Keratinocyte (primary cell): Measurements from ENCODE around the gene ID3. TPM values are rescaled to one million over a fixed set of nuclear protein-coding genes. Genes with fewer than 3 reads are reported as not detected.

ENCODE experiments used
- DNase-seq: peaks from one replicate; pipeline ENCODE4 v3.0.0-alpha.2; 2011; ENCODE audit warnings: low read depth, missing footprints, low spot score
- FAIRE-seq: peaks from 2 replicates; lab custom pipeline; 2011; peaks lifted over from hg19 to GRCh38; lab: Jason Lieb, UNC
- H2AFZ ChIP-seq: 2 replicates; pipeline ENCODE4 v1.6.0; 2012; ENCODE audit warnings: low read length, control low read depth, inconsistent platforms; ENCODE audit not compliant: control insufficient read depth
- H3K27ac ChIP-seq: 2 replicates; pipeline ENCODE4 v1.5.1; 2011; ENCODE audit warnings: low read length; ENCODE audit not compliant: control insufficient read depth, insufficient read depth
- H3K27me3 ChIP-seq: 3 replicates; pipeline ENCODE4 v1.6.0; 2011; ENCODE audit warnings: low read length; ENCODE audit not compliant: control insufficient read depth, insufficient read depth; ENCODE audit errors: extremely low read depth
- H3K36me3 ChIP-seq, 2 experiments: 2 replicates in 1 of 2; 3 replicates in 1 of 2; pipeline ENCODE4 v1.5.1; 2011; ENCODE audit warnings: low read length in 2 of 2, mild to moderate bottlenecking in 1 of 2; ENCODE audit not compliant: control insufficient read depth in 2 of 2, insufficient read depth in 2 of 2; ENCODE audit errors: extremely low read depth in 1 of 2
- H3K4me1 ChIP-seq: 3 replicates; pipeline ENCODE4 v1.5.1; 2011; ENCODE audit warnings: low read length; ENCODE audit not compliant: control insufficient read depth, insufficient read depth; ENCODE audit errors: extremely low read depth
- H3K4me2 ChIP-seq: 3 replicates; pipeline ENCODE4 v1.6.0; 2011; ENCODE audit warnings: low read depth, low read length; ENCODE audit not compliant: control insufficient read depth, insufficient read depth; ENCODE audit errors: extremely low read depth
- H3K4me3 ChIP-seq, 3 experiments: fragments of 200-600 bp in 1 of 3; sonication (generic) in 1 of 3; 2 replicates in 2 of 3; 3 replicates in 1 of 3; pipeline ENCODE4 v1.5.1; 2011 to 2016; ENCODE audit warnings: low read length in 3 of 3, mild to moderate bottlenecking in 3 of 3, control low read depth in 2 of 3, inconsistent platforms in 1 of 3, low read depth in 1 of 3, mixed read lengths in 1 of 3, mixed run types in 1 of 3, moderate library complexity in 1 of 3; ENCODE audit not compliant: control insufficient read depth in 2 of 3, insufficient read depth in 2 of 3; ENCODE audit errors: extremely low read depth in 1 of 3
- H3K79me2 ChIP-seq: 2 replicates; pipeline ENCODE4 v1.6.0; 2012; ENCODE audit warnings: low read length; ENCODE audit not compliant: control insufficient read depth, insufficient read depth
- H3K9ac ChIP-seq: 3 replicates; pipeline ENCODE4 v1.6.0; 2011; ENCODE audit warnings: low read length; ENCODE audit not compliant: control insufficient read depth, insufficient read depth; ENCODE audit errors: extremely low read depth
- H3K9me1 ChIP-seq: 3 replicates; pipeline ENCODE4 v1.6.0; 2011; ENCODE audit warnings: low read length; ENCODE audit not compliant: control insufficient read depth, insufficient read depth; ENCODE audit errors: extremely low read depth
- H3K9me3 ChIP-seq: 2 replicates; pipeline ENCODE4 v1.5.1; 2012; ENCODE audit warnings: low read depth, low read length; ENCODE audit not compliant: control insufficient read depth
- H4K20me1 ChIP-seq: 3 replicates; pipeline ENCODE4 v1.6.0; 2011; ENCODE audit warnings: low read length; ENCODE audit not compliant: control insufficient read depth, insufficient read depth; ENCODE audit errors: extremely low read depth
- CTCF ChIP-seq, 3 experiments: IDR thresholded peaks in 1 of 3; conservative IDR thresholded peaks in 1 of 3; optimal IDR thresholded peaks in 1 of 3; 2 replicates in 2 of 3; 3 replicates in 1 of 3; pipeline versions ENCODE3 to v1.5.1; 2011; ENCODE audit warnings: low read length in 3 of 3, mild to moderate bottlenecking in 3 of 3, moderate library complexity in 2 of 3, control low read depth in 1 of 3, inconsistent platforms in 1 of 3; ENCODE audit not compliant: insufficient read depth in 2 of 3; ENCODE audit errors: extremely low read depth in 1 of 3
- EZH2 ChIP-seq: IDR thresholded peaks from one replicate; pipeline ENCODE4 v1.6.1; 2012; ENCODE audit warnings: inconsistent platforms, mild to moderate bottlenecking, low read length, moderate library complexity
- dilution Hi-C: fragments of 300-500 bp; cut with MboI; formaldehyde crosslinking; loops from one replicate; pipeline ENCODE4 v1.7.0; 2020; ENCODE audit warnings: low sequenced_read_pairs; ENCODE audit not compliant: extremely low pct_ligation_motif_present
- polyA plus RNA-seq, 5 experiments: library from polyadenylated mRNA; depleted of rRNA in 3 of 5; stranded (reverse) in 3 of 5; stranded (forward) in 1 of 5; unstranded in 1 of 5; fragments of >200 nt; gene quantifications; 1 replicate in 1 of 5; 2 replicates in 3 of 5; 3 replicates in 1 of 5; pipeline versions ENCODE4 v1.2.1 to v1.2.3, GENCODE V29; 2011 to 2012; ENCODE audit warnings: missing spikeins in 2 of 5, low read depth in 1 of 5, low replicate concordance in 1 of 5

ID3 gene
- polyA plus RNA-seq, 1 donor (not counting 4 experiments of a cell fraction or from before 2014, with no cell fraction given): 38.0 TPM

DNA sequence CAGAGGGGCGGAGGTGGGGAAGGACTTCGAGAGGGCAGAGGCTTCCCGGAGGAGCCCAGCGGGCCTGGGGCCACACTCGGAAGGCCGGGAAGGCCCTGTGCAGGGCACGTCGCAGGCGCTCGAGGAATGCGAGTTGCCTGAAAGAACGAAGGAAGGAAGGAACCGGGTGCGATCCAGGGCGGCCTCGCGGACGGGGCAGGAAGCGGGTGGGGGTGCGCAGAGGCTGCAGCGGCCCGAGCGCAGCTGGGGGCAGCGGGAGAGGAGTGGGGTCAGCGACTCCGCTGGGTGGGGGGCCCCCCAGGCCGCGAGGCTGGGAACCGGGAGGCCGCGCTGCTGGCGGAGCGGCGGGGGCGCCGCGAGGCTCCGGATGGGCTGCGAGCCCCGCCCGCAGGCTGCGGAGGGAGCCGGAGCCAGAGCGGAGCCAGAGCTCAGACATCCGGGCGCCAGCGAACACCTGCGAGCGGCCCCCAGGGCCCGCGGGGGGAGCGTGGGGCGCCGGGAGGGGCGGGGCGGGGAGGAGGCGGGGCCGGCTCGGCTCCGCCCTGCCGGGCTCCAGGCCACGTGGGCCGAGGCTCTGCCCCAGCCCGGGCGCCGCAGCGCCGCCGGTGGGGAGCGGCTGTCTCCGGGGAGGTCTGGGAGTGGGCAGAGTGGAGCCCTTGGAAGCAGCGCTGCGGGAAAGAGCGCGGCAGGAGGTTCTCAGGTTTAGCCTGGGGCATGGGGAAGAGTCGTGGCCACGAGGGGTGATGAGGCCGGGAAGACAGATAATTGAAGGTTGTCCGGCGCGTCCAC lies 4.6 kb downstream of the ID3 start:
- Histone ChIP-seq H3K27ac (peak overlapping the region; percentile 62), H4K20me1 (no peaks in the 10 kb centered on the region), H3K4me1 (peaks cover 43% of the 10 kb centered on the region), H3K79me2 (peaks cover 7% of the 10 kb centered on the region), H3K4me3 (peak overlapping the region; percentile 31 to 66 (median 45)), H2AFZ (peak overlapping the region; percentile 82), H3K4me2 (peak overlapping the region; percentile 94), H3K27me3 (no peaks in the 10 kb centered on the region), H3K9me3 (no peaks in the 10 kb centered on the region), H3K36me3 (no peaks in the 10 kb centered on the region), H3K9ac (peak overlapping the region; percentile 77), H3K9me1 (no peaks in the 10 kb centered on the region)
- dilution Hi-C loops: no loop called here
- DNase-seq (no peak), FAIRE-seq (no peak)
- peak in 2 of 3 experiments; percentile 38 to 43 for TF ChIP-seq CTCF (optimal IDR thresholded peaks at IDR 0.05 in 1 of 3, IDR thresholded peaks at IDR 0.05 in 1 of 3, conservative IDR thresholded peaks at IDR 0.05 in 1 of 3; ENCODE audit: extremely low read depth in 1 of 3, insufficient read depth in 2 of 3, low read length in 3 of 3)
- no peak for TF ChIP-seq EZH2

DNA sequence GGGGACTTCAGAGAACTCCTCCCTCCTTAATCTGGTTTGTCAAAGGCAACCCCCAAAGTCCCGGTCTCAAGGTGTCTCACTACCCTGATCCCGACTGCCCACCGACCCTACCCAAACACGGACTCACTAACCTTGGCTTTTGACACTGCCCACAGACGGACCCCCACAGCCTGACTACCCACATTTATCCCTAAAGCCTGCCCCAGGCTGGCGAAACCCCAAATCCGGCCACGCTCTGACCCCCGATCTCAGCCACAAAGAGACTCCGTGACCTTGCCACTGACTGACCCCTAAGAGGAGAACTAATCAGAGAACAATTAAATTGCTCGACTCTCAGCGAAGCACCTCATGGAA lies 5.2 kb downstream of the ID3 start:
- Histone ChIP-seq H3K4me1 (peaks cover 41% of the 10 kb centered on the region), H4K20me1 (no peaks in the 10 kb centered on the region), H3K4me3 (peak overlapping the region; percentile 31 to 61 (median 39)), H3K9me1 (no peaks in the 10 kb centered on the region), H3K36me3 (no peaks in the 10 kb centered on the region), H3K9ac (peak overlapping the region; percentile 70), H3K27ac (peak overlapping the region; percentile 50), H2AFZ (peak overlapping the region; percentile 82), H3K4me2 (peak overlapping the region; percentile 82), H3K9me3 (no peaks in the 10 kb centered on the region), H3K27me3 (no peaks in the 10 kb centered on the region), H3K79me2 (peaks cover 7% of the 10 kb centered on the region)
- DNase-seq (no peak), FAIRE-seq (no peak)
- TF ChIP-seq EZH2 (no peak), CTCF (optimal IDR thresholded peaks at IDR 0.05 in 1 of 3, IDR thresholded peaks at IDR 0.05 in 1 of 3, conservative IDR thresholded peaks at IDR 0.05 in 1 of 3; ENCODE audit: extremely low read depth in 1 of 3, insufficient read depth in 2 of 3, low read length in 3 of 3) (no peak)
- dilution Hi-C loops: no loop called here
